ENCODE data around the gene TPRKB.
"Not testable (repeated sequence)": the region's sequence is repeated elsewhere in the genome, so short reads cannot be mapped to it uniquely, and the experiment has no call there.

Gene TPRKB

GRCh38 chr2:73746015-73746876 is 9.1 kb upstream of the TPRKB start:
- Histone ChIP-seq H3K36me3 (ENCODE audit: control insufficient read depth in 2 of 2, insufficient read depth in 2 of 2, low read length in 2 of 2) (peaks cover 19 to 34% of the 10 kb centered on the region in 2 donors), H3K27ac (ENCODE audit: low read depth in 2 of 2, low read length in 2 of 2) (no peak overlapping the region)

GRCh38 chr2:73740767-73741166 is 3.6 kb upstream of the TPRKB start:
- no peaks in the 10 kb centered on the region for H3K9me3 ChIP-seq (ENCODE audit: control insufficient read depth in 2 of 2, low read length in 2 of 2)
- no peak overlapping the region for H3K27ac ChIP-seq (ENCODE audit: low read depth in 2 of 2, low read length in 2 of 2)
- peaks cover 0 to 9% of the 10 kb centered on the region in 2 donors for H3K36me3 ChIP-seq (ENCODE audit: control insufficient read depth in 2 of 2, insufficient read depth in 2 of 2, low read length in 2 of 2)
- H3K27me3 ChIP-seq (ENCODE audit: control insufficient read depth in 2 of 2, insufficient read depth in 2 of 2, low read length in 2 of 2) = no peaks in the 10 kb centered on the region
- H3K4me1 ChIP-seq (ENCODE audit: control insufficient read depth in 2 of 2, insufficient read depth in 2 of 2, low read length in 2 of 2) = peaks cover 7 to 9% of the 10 kb centered on the region in 2 donors
- H3K4me3 ChIP-seq (ENCODE audit: low read length in 2 of 2) = no peak overlapping the region
- H3K9ac ChIP-seq (ENCODE audit: low read depth in 1 of 2, low read length in 2 of 2) = no peak overlapping the region

More at GRCh38 chr2:73746015-73746876, 9.1 kb upstream of the TPRKB start:
- Histone ChIP-seq H3K4me3 (ENCODE audit: low read length in 2 of 2) (no peak overlapping the region), H3K9me3 (ENCODE audit: control insufficient read depth in 2 of 2, low read length in 2 of 2) (no peaks in the 10 kb centered on the region), H3K4me1 (ENCODE audit: control insufficient read depth in 2 of 2, insufficient read depth in 2 of 2, low read length in 2 of 2) (no peaks in the 10 kb centered on the region), H3K9ac (ENCODE audit: low read depth in 1 of 2, low read length in 2 of 2) (no peak overlapping the region), H3K27me3 (ENCODE audit: control insufficient read depth in 2 of 2, insufficient read depth in 2 of 2, low read length in 2 of 2) (no peaks in the 10 kb centered on the region)

- Histone ChIP-seq H3K4me1 (ENCODE audit: control insufficient read depth in 2 of 2, insufficient read depth in 2 of 2, low read length in 2 of 2) (peaks cover 7 to 9% of the 10 kb centered on the region in 2 donors), H3K9ac (ENCODE audit: low read depth in 1 of 2, low read length in 2 of 2) (no peak overlapping the region), H3K27me3 (ENCODE audit: control insufficient read depth in 2 of 2, insufficient read depth in 2 of 2, low read length in 2 of 2) (no peaks in the 10 kb centered on the region), H3K4me3 (ENCODE audit: low read length in 2 of 2) (no peak overlapping the region), H3K9me3 (ENCODE audit: control insufficient read depth in 2 of 2, low read length in 2 of 2) (no peaks in the 10 kb centered on the region), H3K36me3 (ENCODE audit: control insufficient read depth in 2 of 2, insufficient read depth in 2 of 2, low read length in 2 of 2) (peaks cover 0 to 6% of the 10 kb centered on the region in 2 donors), H3K27ac (ENCODE audit: low read depth in 2 of 2, low read length in 2 of 2) (no peak overlapping the region)
These were observed 2.0 kb upstream of the TPRKB start for GRCh38 chr2:73739101-73739500.

GRCh38 chr2:73736378-73736777 is 767 bp downstream of the TPRKB start:
- Histone ChIP-seq H3K27me3 (ENCODE audit: control insufficient read depth in 2 of 2, insufficient read depth in 2 of 2, low read length in 2 of 2) (no peaks in the 10 kb centered on the region), H3K9me3 (ENCODE audit: control insufficient read depth in 2 of 2, low read length in 2 of 2) (no peaks in the 10 kb centered on the region), H3K4me1 (ENCODE audit: control insufficient read depth in 2 of 2, insufficient read depth in 2 of 2, low read length in 2 of 2) (peaks cover 7 to 9% of the 10 kb centered on the region in 2 donors), H3K36me3 (ENCODE audit: control insufficient read depth in 2 of 2, insufficient read depth in 2 of 2, low read length in 2 of 2) (peaks cover 14 to 18% of the 10 kb centered on the region in 2 donors), H3K27ac (ENCODE audit: low read depth in 2 of 2, low read length in 2 of 2) (peak overlapping the region; percentile 66 to 79), H3K9ac (ENCODE audit: low read depth in 1 of 2, low read length in 2 of 2) (peak overlapping the region; percentile 66 to 83), H3K4me3 (ENCODE audit: low read length in 2 of 2) (peak overlapping the region; percentile 97 to 99)

GRCh38 chr2:73730810-73731209 is 6.3 kb downstream of the TPRKB start:
- H3K4me3 ChIP-seq (ENCODE audit: low read length in 2 of 2) = no peak overlapping the region
- no peak overlapping the region for H3K9ac ChIP-seq (ENCODE audit: low read depth in 1 of 2, low read length in 2 of 2)
- H3K27me3 ChIP-seq (ENCODE audit: control insufficient read depth in 2 of 2, insufficient read depth in 2 of 2, low read length in 2 of 2) = no peaks in the 10 kb centered on the region
- H3K36me3 ChIP-seq (ENCODE audit: control insufficient read depth in 2 of 2, insufficient read depth in 2 of 2, low read length in 2 of 2) = peaks cover 29 to 40% of the 10 kb centered on the region in 2 donors
- H3K9me3 ChIP-seq (ENCODE audit: control insufficient read depth in 2 of 2, low read length in 2 of 2) = no peaks in the 10 kb centered on the region
- no peak overlapping the region for H3K27ac ChIP-seq (ENCODE audit: low read depth in 2 of 2, low read length in 2 of 2)
- H3K4me1 ChIP-seq (ENCODE audit: control insufficient read depth in 2 of 2, insufficient read depth in 2 of 2, low read length in 2 of 2) = no peaks in the 10 kb centered on the region

- Histone ChIP-seq H3K9ac (ENCODE audit: low read depth in 1 of 2, low read length in 2 of 2) (no peak overlapping the region), H3K27me3 (ENCODE audit: control insufficient read depth in 2 of 2, insufficient read depth in 2 of 2, low read length in 2 of 2) (no peaks in the 10 kb centered on the region), H3K9me3 (ENCODE audit: control insufficient read depth in 2 of 2, low read length in 2 of 2) (no peaks in the 10 kb centered on the region), H3K4me1 (ENCODE audit: control insufficient read depth in 2 of 2, insufficient read depth in 2 of 2, low read length in 2 of 2) (no peaks in the 10 kb centered on the region), H3K36me3 (ENCODE audit: control insufficient read depth in 2 of 2, insufficient read depth in 2 of 2, low read length in 2 of 2) (peaks cover 29 to 40% of the 10 kb centered on the region in 2 donors), H3K4me3 (ENCODE audit: low read length in 2 of 2) (no peak overlapping the region), H3K27ac (ENCODE audit: low read depth in 2 of 2, low read length in 2 of 2) (no peak overlapping the region)
These were observed 8.4 kb downstream of the TPRKB start for GRCh38 chr2:73728711-73729110.

GRCh38 chr2:73728043-73728442 is 9.1 kb downstream of the TPRKB start:
- no peak overlapping the region for H3K9ac ChIP-seq (ENCODE audit: low read depth in 1 of 2, low read length in 2 of 2)
- no peak overlapping the region for H3K4me3 ChIP-seq (ENCODE audit: low read length in 2 of 2)
- H3K9me3 ChIP-seq (ENCODE audit: control insufficient read depth in 2 of 2, low read length in 2 of 2) = no peaks in the 10 kb centered on the region
- no peak overlapping the region for H3K27ac ChIP-seq (ENCODE audit: low read depth in 2 of 2, low read length in 2 of 2)
- H3K27me3 ChIP-seq (ENCODE audit: control insufficient read depth in 2 of 2, insufficient read depth in 2 of 2, low read length in 2 of 2) = no peaks in the 10 kb centered on the region
- peaks cover 27 to 36% of the 10 kb centered on the region in 2 donors for H3K36me3 ChIP-seq (ENCODE audit: control insufficient read depth in 2 of 2, insufficient read depth in 2 of 2, low read length in 2 of 2)
- H3K4me1 ChIP-seq (ENCODE audit: control insufficient read depth in 2 of 2, insufficient read depth in 2 of 2, low read length in 2 of 2) = no peaks in the 10 kb centered on the region

DNA sequence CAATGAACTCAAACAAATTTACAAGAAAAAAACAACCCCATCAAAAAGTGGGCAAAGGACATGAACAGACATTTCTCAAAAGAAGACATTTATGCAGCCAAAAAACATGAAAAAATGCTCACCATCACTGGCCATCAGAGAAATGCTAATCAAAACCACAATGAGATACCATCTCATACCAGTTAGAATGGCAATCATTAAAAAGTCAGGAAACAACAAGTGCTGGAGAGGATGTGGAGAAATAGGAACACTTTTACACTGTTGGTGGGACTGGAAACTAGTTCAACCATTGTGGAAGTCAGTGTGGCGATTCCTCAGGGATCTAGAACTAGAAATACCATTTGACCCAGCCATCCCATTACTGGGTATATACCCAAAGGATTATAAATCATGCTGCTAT is 10.5 kb downstream of the TPRKB start:
- H3K4me3 ChIP-seq (ENCODE audit: low read length in 2 of 2); H3K9me3 ChIP-seq (ENCODE audit: control insufficient read depth in 2 of 2, low read length in 2 of 2); H3K4me1 ChIP-seq (ENCODE audit: control insufficient read depth in 2 of 2, insufficient read depth in 2 of 2, low read length in 2 of 2); H3K27me3 ChIP-seq (ENCODE audit: control insufficient read depth in 2 of 2, insufficient read depth in 2 of 2, low read length in 2 of 2); H3K27ac ChIP-seq (ENCODE audit: low read depth in 2 of 2, low read length in 2 of 2); H3K9ac ChIP-seq (ENCODE audit: low read depth in 1 of 2, low read length in 2 of 2): not testable (repeated sequence)
- H3K36me3 ChIP-seq (ENCODE audit: control insufficient read depth in 2 of 2, insufficient read depth in 2 of 2, low read length in 2 of 2) = peaks cover 18 to 24% of the 10 kb centered on the region in 2 donors

DNA sequence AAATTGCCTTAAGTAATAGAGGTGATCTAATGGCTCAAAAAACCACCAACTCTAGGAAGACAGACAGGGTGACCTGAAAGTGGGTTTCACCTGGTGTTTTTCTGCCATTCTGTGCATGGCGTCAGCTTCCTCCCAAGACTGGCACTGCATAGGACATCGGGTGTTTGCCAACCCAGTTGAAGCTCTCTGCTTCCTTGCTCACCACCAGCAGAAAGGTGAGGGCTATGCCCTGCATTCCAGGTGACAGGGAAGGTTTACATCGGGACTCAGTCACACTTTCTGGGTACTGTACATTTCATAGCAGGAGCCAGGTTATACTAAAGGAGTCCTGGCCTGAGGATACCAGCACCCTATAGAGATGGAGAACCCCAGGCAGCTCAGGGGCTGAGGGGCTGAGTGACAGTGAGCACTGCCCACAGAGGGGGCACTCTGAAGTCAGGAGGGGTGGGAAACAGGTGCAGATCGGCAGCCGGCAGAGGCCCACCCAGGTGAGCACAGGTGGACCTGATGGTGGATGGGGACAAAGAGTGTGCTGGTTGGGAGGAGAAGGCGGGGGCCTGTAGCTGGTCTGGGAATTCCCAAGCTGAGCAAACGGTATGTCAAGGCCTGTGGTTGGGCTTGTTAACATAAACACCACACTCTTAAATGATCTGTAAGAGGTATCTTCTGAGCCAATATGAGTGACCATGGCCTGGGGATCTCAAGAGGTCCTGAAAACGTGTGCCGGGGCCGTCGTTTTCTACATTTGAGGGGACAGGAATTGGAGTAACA is 18.1 kb downstream of the TPRKB start:
- Histone ChIP-seq H3K9ac (ENCODE audit: low read depth in 1 of 2, low read length in 2 of 2) (no peak overlapping the region), H3K4me1 (ENCODE audit: control insufficient read depth in 2 of 2, insufficient read depth in 2 of 2, low read length in 2 of 2) (peaks cover 3 to 5% of the 10 kb centered on the region in 2 donors)

GRCh38 chr2:73718421-73718820 is 18.7 kb downstream of the TPRKB start:
- Histone ChIP-seq H3K4me3 (ENCODE audit: low read length in 2 of 2) (no peak overlapping the region), H3K27ac (ENCODE audit: low read depth in 2 of 2, low read length in 2 of 2) (no peak overlapping the region), H3K4me1 (ENCODE audit: control insufficient read depth in 2 of 2, insufficient read depth in 2 of 2, low read length in 2 of 2) (peaks cover 3 to 5% of the 10 kb centered on the region in 2 donors), H3K36me3 (ENCODE audit: control insufficient read depth in 2 of 2, insufficient read depth in 2 of 2, low read length in 2 of 2) (no peaks in the 10 kb centered on the region), H3K27me3 (ENCODE audit: control insufficient read depth in 2 of 2, insufficient read depth in 2 of 2, low read length in 2 of 2) (no peaks in the 10 kb centered on the region), H3K9me3 (ENCODE audit: control insufficient read depth in 2 of 2, low read length in 2 of 2) (no peaks in the 10 kb centered on the region), H3K9ac (ENCODE audit: low read depth in 1 of 2, low read length in 2 of 2) (no peak overlapping the region)

More for the DNA sequence above, 18.1 kb downstream of the TPRKB start:
- Histone ChIP-seq H3K27me3 (ENCODE audit: control insufficient read depth in 2 of 2, insufficient read depth in 2 of 2, low read length in 2 of 2) (no peaks in the 10 kb centered on the region), H3K27ac (ENCODE audit: low read depth in 2 of 2, low read length in 2 of 2) (no peak overlapping the region), H3K9me3 (ENCODE audit: control insufficient read depth in 2 of 2, low read length in 2 of 2) (no peaks in the 10 kb centered on the region), H3K4me3 (ENCODE audit: low read length in 2 of 2) (no peak overlapping the region), H3K36me3 (ENCODE audit: control insufficient read depth in 2 of 2, insufficient read depth in 2 of 2, low read length in 2 of 2) (no peaks in the 10 kb centered on the region)

All from mucosa of rectum (tissue), 2 donors.